SK-N-SH treated with all-trans-retinoic acid at 6 μM for 48 hours (cell line): ENCODE results near the gene LRRFIP1.
A peak's percentile ranks its signal among the peaks of the same experiment; 100 is the strongest.

ENCODE experiments used
- ATAC-seq: fragments of 200-7000 bp; cut with Tn5 transposase; 3 replicates; pipeline ENCODE4 v1.9.1; 2020; ENCODE audit warnings: mild to moderate bottlenecking, moderate library complexity
- BACH2 ChIP-seq: fragments of 250-450 bp; sonication (Bioruptor Pico); IDR thresholded peaks from 2 replicates; pipeline ENCODE4 v1.9.0; 2021; ENCODE audit warnings: mild to moderate bottlenecking, borderline replicate concordance
- CREB5 ChIP-seq: fragments of 250-450 bp; sonication (Bioruptor Pico); IDR thresholded peaks from 2 replicates; pipeline ENCODE4 v1.5.1; 2020; ENCODE audit warnings: low read depth, mild to moderate bottlenecking, moderate library complexity
- CSDC2 ChIP-seq: fragments of 250-450 bp; sonication (Bioruptor Pico); IDR thresholded peaks from 2 replicates; pipeline ENCODE4 v1.5.0; 2020; ENCODE audit warnings: mild to moderate bottlenecking, moderate library complexity
- ISL1 ChIP-seq: fragments of 250-450 bp; sonication (Bioruptor Pico); IDR thresholded peaks from 2 replicates; pipeline ENCODE4 v2.1.2; 2022; ENCODE audit warnings: mild to moderate bottlenecking, moderate library complexity
- OSR1 ChIP-seq: fragments of 250-450 bp; sonication (Bioruptor Pico); IDR thresholded peaks from 2 replicates; pipeline ENCODE4 v1.8.0; 2022; ENCODE audit warnings: moderate library complexity, mild to moderate bottlenecking, inconsistent platforms
- POU6F1 ChIP-seq: fragments of 250-450 bp; sonication (Bioruptor Pico); IDR thresholded peaks from 2 replicates; pipeline ENCODE4 v1.8.0; 2021; ENCODE audit warnings: low read depth, mild to moderate bottlenecking, moderate library complexity, borderline replicate concordance
- PPARA ChIP-seq: fragments of 250-450 bp; sonication (Bioruptor Pico); IDR thresholded peaks from 2 replicates; pipeline ENCODE4 v1.5.0; 2020; ENCODE audit warnings: mild to moderate bottlenecking, borderline replicate concordance
- RARB ChIP-seq: fragments of 250-450 bp; sonication (Bioruptor Pico); IDR thresholded peaks from 2 replicates; pipeline ENCODE4 v1.8.0; 2021; ENCODE audit warnings: mild to moderate bottlenecking, moderate library complexity
- SNAI2 ChIP-seq: fragments of 250-450 bp; sonication (Bioruptor Pico); IDR thresholded peaks from 2 replicates; pipeline ENCODE4 v1.5.0; 2020; ENCODE audit warnings: mild to moderate bottlenecking, moderate library complexity
- TCF4 ChIP-seq: fragments of 250-450 bp; sonication (Bioruptor Pico); IDR thresholded peaks from 2 replicates; pipeline ENCODE4 v1.8.0; 2021; ENCODE audit warnings: mild to moderate bottlenecking, moderate library complexity, borderline replicate concordance
- TOX ChIP-seq: fragments of 250-450 bp; sonication (Bioruptor Pico); IDR thresholded peaks from 2 replicates; pipeline ENCODE4 v1.8.0; 2021; ENCODE audit warnings: mild to moderate bottlenecking, moderate library complexity, borderline replicate concordance
- ZC3H10 ChIP-seq: fragments of 250-450 bp; sonication (Bioruptor Pico); IDR thresholded peaks from 2 replicates; pipeline ENCODE4 v1.5.1; 2021; ENCODE audit warnings: mild to moderate bottlenecking, moderate library complexity
- ZFP3 ChIP-seq: fragments of 250-450 bp; sonication (Bioruptor Pico); IDR thresholded peaks from 2 replicates; pipeline ENCODE4 v1.5.0; 2020; ENCODE audit warnings: mild to moderate bottlenecking, moderate library complexity
- ZFP30 ChIP-seq: fragments of 450-650 bp; formaldehyde crosslinking; IDR thresholded peaks from 2 replicates; pipeline ENCODE4 v1.5.0; 2022; ENCODE audit warnings: mild to moderate bottlenecking, moderate library complexity
- ZNF565 ChIP-seq: fragments of 450-650 bp; formaldehyde crosslinking; conservative IDR thresholded peaks from 2 replicates; pipeline ENCODE4 v1.5.0; 2020; ENCODE audit warnings: low read depth, mild to moderate bottlenecking, moderate library complexity
- ZNF8 ChIP-seq: fragments of 450-650 bp; formaldehyde crosslinking; IDR thresholded peaks from 2 replicates; pipeline ENCODE4 v1.5.0; 2020; ENCODE audit warnings: mild to moderate bottlenecking, moderate library complexity
- TF ChIP-seq, protein P1 (sequence below): fragments of 250-450 bp; sonication (Bioruptor Pico); IDR thresholded peaks from 2 replicates; pipeline ENCODE4 v1.5.1; 2021; ENCODE audit warnings: mild to moderate bottlenecking, moderate library complexity
- TF ChIP-seq, protein P2 (sequence below): fragments of 250-450 bp; sonication (Bioruptor Pico); IDR thresholded peaks from 2 replicates; pipeline ENCODE4 v1.8.0; 2020; ENCODE audit warnings: mild to moderate bottlenecking, moderate library complexity, borderline replicate concordance

LRRFIP1 gene, protein sequence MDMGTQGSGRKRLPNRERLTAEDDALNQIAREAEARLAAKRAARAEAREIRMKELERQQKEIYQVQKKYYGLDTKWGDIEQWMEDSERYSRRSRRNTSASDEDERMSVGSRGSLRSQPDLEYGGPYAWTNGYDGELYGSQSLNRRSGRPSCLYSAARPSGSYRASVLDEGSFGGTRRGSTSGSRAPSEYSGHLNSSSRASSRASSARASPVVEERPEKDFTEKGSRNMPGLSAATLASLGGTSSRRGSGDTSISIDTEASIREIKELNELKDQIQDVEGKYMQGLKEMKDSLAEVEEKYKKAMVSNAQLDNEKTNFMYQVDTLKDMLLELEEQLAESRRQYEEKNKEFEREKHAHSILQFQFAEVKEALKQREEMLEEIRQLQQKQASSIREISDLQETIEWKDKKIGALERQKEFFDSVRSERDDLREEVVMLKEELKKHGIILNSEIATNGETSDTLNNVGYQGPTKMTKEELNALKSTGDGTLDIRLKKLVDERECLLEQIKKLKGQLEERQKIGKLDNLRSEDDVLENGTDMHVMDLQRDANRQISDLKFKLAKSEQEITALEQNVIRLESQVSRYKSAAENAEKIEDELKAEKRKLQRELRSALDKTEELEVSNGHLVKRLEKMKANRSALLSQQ

GRCh38 chr2:237627441-237628246 lies at the start of gene LRRFIP1:
Gene LRRFIP1 (plus strand): TSS chr2:237627587. CDS start chr2:237627645, 58 bp downstream.
- TF ChIP-seq BACH2 (no peak), PPARA (CRISPR knock-in tag) (no peak), ZNF565 (CRISPR knock-in tag) (no peak), CREB5 (no peak), RARB (no peak), ZFP30 (CRISPR knock-in tag) (no peak), SNAI2 (CRISPR knock-in tag) (no peak), ISL1 (CRISPR knock-in tag) (no peak), OSR1 (CRISPR knock-in tag) (no peak), ZNF8 (CRISPR knock-in tag) (no peak), ZC3H10 (no peak)
- TF ChIP-seq, protein P1, sequence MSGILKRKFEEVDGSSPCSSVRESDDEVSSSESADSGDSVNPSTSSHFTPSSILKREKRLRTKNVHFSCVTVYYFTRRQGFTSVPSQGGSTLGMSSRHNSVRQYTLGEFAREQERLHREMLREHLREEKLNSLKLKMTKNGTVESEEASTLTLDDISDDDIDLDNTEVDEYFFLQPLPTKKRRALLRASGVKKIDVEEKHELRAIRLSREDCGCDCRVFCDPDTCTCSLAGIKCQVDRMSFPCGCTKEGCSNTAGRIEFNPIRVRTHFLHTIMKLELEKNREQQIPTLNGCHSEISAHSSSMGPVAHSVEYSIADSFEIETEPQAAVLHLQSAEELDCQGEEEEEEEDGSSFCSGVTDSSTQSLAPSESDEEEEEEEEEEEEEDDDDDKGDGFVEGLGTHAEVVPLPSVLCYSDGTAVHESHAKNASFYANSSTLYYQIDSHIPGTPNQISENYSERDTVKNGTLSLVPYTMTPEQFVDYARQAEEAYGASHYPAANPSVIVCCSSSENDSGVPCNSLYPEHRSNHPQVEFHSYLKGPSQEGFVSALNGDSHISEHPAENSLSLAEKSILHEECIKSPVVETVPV (CRISPR knock-in tag), result no peak
- ATAC-seq, result peak; percentile 70

- TF ChIP-seq SNAI2 (CRISPR knock-in tag) (no peak), ZFP30 (CRISPR knock-in tag) (no peak), ZFP3 (no peak), OSR1 (CRISPR knock-in tag) (no peak), BACH2 (no peak), CSDC2 (CRISPR knock-in tag) (no peak), TCF4 (CRISPR knock-in tag) (no peak), ZNF565 (CRISPR knock-in tag) (no peak), PPARA (CRISPR knock-in tag) (no peak), CREB5 (no peak), TOX (CRISPR knock-in tag) (no peak), RARB (no peak), POU6F1 (CRISPR knock-in tag) (no peak)
- TF ChIP-seq, protein P2, sequence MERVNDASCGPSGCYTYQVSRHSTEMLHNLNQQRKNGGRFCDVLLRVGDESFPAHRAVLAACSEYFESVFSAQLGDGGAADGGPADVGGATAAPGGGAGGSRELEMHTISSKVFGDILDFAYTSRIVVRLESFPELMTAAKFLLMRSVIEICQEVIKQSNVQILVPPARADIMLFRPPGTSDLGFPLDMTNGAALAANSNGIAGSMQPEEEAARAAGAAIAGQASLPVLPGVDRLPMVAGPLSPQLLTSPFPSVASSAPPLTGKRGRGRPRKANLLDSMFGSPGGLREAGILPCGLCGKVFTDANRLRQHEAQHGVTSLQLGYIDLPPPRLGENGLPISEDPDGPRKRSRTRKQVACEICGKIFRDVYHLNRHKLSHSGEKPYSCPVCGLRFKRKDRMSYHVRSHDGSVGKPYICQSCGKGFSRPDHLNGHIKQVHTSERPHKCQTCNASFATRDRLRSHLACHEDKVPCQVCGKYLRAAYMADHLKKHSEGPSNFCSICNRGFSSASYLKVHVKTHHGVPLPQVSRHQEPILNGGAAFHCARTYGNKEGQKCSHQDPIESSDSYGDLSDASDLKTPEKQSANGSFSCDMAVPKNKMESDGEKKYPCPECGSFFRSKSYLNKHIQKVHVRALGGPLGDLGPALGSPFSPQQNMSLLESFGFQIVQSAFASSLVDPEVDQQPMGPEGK, result no peak
- TF ChIP-seq, protein P1 (CRISPR knock-in tag), result no peak
- TF ChIP-seq, all 23 proteins: peak for 0
- ATAC-seq, result no peak
Measured at GRCh38 chr2:237577956-237578870, 49.2 kb upstream of the LRRFIP1 start.
